Natural killer cell (primary cell): ENCODE data around the gene TRAPPC2L. TPM values are rescaled to one million over a fixed set of nuclear protein-coding genes. Genes with fewer than 3 reads are reported as not detected.

Experiments
- ATAC-seq, 3 donors: fragments of 150-1000 bp in 2 of 3; fragments of 200-7000 bp in 1 of 3; cut with Tn5 transposase; 1 replicate in 1 of 3; 2 replicates in 2 of 3; pipeline ENCODE4 v1.10.0; 2021; ENCODE audit warnings: mild to moderate bottlenecking in 2 of 3, moderate library complexity in 2 of 3
- DNase-seq, 2 donors: peaks; one replicate each; pipeline versions ENCODE4 v3.0.0 to v3.0.0-alpha.2; 2013 to 2021; ENCODE audit warnings: mixed read lengths in 1 of 2
- H3K27ac ChIP-seq: one replicate; pipeline ENCODE4 v1.5.1; 2013; ENCODE audit warnings: mild to moderate bottlenecking, low read length
- H3K27me3 ChIP-seq: one replicate; pipeline ENCODE4 v1.6.1; 2013; ENCODE audit warnings: low read length; ENCODE audit not compliant: control insufficient read depth, insufficient read depth
- H3K36me3 ChIP-seq: one replicate; pipeline ENCODE4 v1.6.1; 2013; ENCODE audit warnings: low read length; ENCODE audit not compliant: control insufficient read depth, insufficient read depth
- H3K4me1 ChIP-seq: one replicate; pipeline ENCODE4 v1.6.1; 2013; ENCODE audit warnings: low read length; ENCODE audit not compliant: control insufficient read depth, insufficient read depth
- H3K4me3 ChIP-seq: one replicate; pipeline ENCODE4 v1.5.1; 2013; ENCODE audit warnings: low read length
- H3K9me3 ChIP-seq: one replicate; pipeline ENCODE4 v1.6.1; 2013; ENCODE audit warnings: low read length; ENCODE audit not compliant: control insufficient read depth, insufficient read depth
- H3K27ac Mint-ChIP-seq, 2 donors: one replicate each; pipeline ENCODE4 v1.8.0; 2022; ENCODE audit warnings: mild to moderate bottlenecking in 2 of 2, mixed read lengths in 2 of 2, moderate library complexity in 1 of 2
- H3K27me3 Mint-ChIP-seq, 2 donors: one replicate each; pipeline ENCODE4 v1.8.0; 2022; ENCODE audit warnings: low read depth in 2 of 2, mixed read lengths in 2 of 2
- H3K36me3 Mint-ChIP-seq: one replicate; pipeline ENCODE4 v1.8.0; 2022; ENCODE audit warnings: mixed read lengths
- H3K4me1 Mint-ChIP-seq, 2 donors: one replicate each; pipeline ENCODE4 v1.8.0; 2022; ENCODE audit warnings: mixed read lengths in 2 of 2
- H3K4me3 Mint-ChIP-seq: one replicate; pipeline ENCODE4 v1.8.0; 2022; ENCODE audit warnings: mild to moderate bottlenecking, moderate library complexity, mixed read lengths
- H3K9me3 Mint-ChIP-seq, 2 donors: one replicate each; pipeline ENCODE4 v1.8.0; 2022; ENCODE audit warnings: mixed read lengths in 2 of 2
- WGBS: methylation state at CpG from one replicate; pipeline ENCODE4 v1.1.7; 2013; ENCODE audit warnings: missing lambda C conversion rate; ENCODE audit not compliant: insufficient coverage; 5-methylcytosine and 5-hydroxymethylcytosine counted together
- intact Hi-C: fragments of 100-400 bp; cut with micrococcal nuclease; formaldehyde crosslinking; loops from one replicate; pipeline ENCODE4 v1.14.2; 2022
- total RNA-seq, 4 donors: library from RNA; stranded (reverse); fragments of 120-200 nt in 1 of 4; gene quantifications; one replicate each; pipeline versions ENCODE4 v1.2.3 to v1.2.4, GENCODE V29; 2013 to 2022
- TF ChIP-seq, protein P1 (sequence below): fragments of 200-600 bp; IDR thresholded peaks from one replicate; pipeline ENCODE4 v1.8.0; 2022; ENCODE audit warnings: antibody characterized with exemption

TRAPPC2L gene
- total RNA-seq, 3 donors from 2014 or later (not counting 1 experiment from before 2014, with no cell fraction given): 31.9 to 39.0 (median 36.2) TPM

DNA sequence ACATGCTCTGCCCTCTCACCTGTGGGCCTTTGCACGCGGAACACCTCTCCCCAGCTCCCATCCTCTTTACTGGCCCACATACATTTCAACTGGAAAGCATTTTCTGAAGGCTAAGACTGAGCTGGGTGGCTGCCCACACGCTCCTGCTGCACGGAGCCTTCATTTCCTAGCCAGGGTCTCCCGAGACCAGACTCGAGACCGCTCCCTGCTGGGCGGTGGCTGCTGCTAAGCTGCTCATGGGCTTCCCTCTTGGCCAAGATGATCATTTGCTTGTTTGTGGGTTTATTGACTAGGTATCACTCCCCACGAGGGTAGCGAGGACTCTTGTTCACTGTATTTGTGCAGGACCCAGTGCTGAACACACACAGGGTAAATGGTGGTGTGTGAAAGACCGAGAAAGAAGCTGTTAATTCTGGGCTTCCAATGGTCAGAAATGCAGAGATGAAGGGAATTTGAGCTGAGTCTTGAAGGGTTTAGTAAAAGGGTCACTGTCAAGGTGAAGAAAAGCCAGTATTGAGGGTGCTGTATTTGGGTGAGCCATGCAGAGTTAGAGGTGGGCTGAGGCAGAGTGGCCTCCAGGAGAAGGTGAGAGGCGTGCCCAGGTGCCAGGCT is 907 bp downstream of the TRAPPC2L start:
- Mint-ChIP-seq H3K4me1 (peaks cover 18 to 27% of the 10 kb centered on the region in 2 donors), H3K27me3 (no peaks in the 10 kb centered on the region), H3K4me3 (peak overlapping the region; percentile 97), H3K9me3 (no peaks in the 10 kb centered on the region), H3K27ac (peak overlapping the region; percentile 91 to 93), H3K36me3 (no peaks in the 10 kb centered on the region)
- H3K4me1 ChIP-seq: peaks cover 43% of the 10 kb centered on the region
- DNase-seq (peak; percentile 54 to 85), ATAC-seq (peak; percentile 28 to 37 (median 36))
- no peak overlapping the region for H3K27ac ChIP-seq
- no peaks in the 10 kb centered on the region for H3K9me3 ChIP-seq
- H3K27me3 ChIP-seq: no peaks in the 10 kb centered on the region
- H3K4me3 ChIP-seq: peak overlapping the region; percentile 97
- 15% methylated on average over 12 of the region's 12 CpGs for WGBS
- peaks cover 22% of the 10 kb centered on the region for H3K36me3 ChIP-seq
- TF ChIP-seq, protein P1, sequence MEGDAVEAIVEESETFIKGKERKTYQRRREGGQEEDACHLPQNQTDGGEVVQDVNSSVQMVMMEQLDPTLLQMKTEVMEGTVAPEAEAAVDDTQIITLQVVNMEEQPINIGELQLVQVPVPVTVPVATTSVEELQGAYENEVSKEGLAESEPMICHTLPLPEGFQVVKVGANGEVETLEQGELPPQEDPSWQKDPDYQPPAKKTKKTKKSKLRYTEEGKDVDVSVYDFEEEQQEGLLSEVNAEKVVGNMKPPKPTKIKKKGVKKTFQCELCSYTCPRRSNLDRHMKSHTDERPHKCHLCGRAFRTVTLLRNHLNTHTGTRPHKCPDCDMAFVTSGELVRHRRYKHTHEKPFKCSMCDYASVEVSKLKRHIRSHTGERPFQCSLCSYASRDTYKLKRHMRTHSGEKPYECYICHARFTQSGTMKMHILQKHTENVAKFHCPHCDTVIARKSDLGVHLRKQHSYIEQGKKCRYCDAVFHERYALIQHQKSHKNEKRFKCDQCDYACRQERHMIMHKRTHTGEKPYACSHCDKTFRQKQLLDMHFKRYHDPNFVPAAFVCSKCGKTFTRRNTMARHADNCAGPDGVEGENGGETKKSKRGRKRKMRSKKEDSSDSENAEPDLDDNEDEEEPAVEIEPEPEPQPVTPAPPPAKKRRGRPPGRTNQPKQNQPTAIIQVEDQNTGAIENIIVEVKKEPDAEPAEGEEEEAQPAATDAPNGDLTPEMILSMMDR: peak; percentile 63
- intact Hi-C loops: loop anchor here (2.0 to 5.0 kb wide), 3 partner anchors 45 to 299 kb away; no protein-coding TSS in a partner anchor

DNA sequence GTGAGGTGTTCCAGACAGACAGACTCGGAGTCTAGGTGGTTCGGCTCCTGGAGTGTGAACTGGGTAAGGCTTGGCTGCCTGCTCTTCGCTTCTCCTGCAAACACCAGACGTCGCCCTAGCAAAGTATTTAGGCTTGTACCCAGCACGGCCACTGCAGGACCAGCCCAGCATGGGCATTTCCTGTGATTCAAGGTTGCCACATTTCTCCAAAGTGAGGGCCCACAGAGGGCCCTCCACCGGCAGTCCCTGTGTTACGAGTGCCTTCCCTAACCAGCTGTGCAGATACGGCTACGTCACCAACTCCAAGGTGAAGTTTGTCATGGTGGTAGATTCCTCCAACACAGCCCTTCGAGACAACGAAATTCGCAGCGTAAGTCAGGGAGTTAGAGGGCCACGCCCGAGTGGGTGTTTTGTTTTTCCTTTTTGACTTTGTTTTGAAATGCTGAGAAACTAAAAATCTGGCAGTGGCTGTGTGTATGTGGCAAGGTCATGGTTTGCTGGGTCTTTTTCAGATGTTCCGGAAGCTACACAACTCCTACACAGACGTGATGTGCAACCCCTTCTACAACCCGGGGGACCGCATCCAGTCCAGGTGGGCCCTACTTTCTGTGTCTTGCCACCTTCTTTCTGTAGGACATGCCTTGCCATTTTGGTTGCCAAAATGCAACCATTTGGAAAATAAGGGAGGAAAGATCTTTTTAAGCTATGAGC is 2.6 kb downstream of the TRAPPC2L start:
- H3K27me3 Mint-ChIP-seq: no peaks in the 10 kb centered on the region
- 94% methylated on average over 20 of the region's 20 CpGs for WGBS
- H3K36me3 Mint-ChIP-seq: no peaks in the 10 kb centered on the region
- H3K27me3 ChIP-seq: no peaks in the 10 kb centered on the region
- peaks cover 18 to 25% of the 10 kb centered on the region in 2 donors for H3K4me1 Mint-ChIP-seq
- H3K27ac Mint-ChIP-seq: no peak overlapping the region
- H3K9me3 ChIP-seq: no peaks in the 10 kb centered on the region
- intact Hi-C loops: loop anchor here (2.0 to 5.0 kb wide), 2 partner anchors 122 to 301 kb away; no protein-coding TSS in a partner anchor
- no peak overlapping the region for H3K27ac ChIP-seq
- H3K4me3 Mint-ChIP-seq: no peak overlapping the region
- no peak overlapping the region for H3K4me3 ChIP-seq
- H3K9me3 Mint-ChIP-seq: no peaks in the 10 kb centered on the region
- ATAC-seq: no peak
- H3K4me1 ChIP-seq: peaks cover 29% of the 10 kb centered on the region
- TF ChIP-seq, protein P1: no peak
- no peak for DNase-seq
- H3K36me3 ChIP-seq: peaks cover 22% of the 10 kb centered on the region

DNA sequence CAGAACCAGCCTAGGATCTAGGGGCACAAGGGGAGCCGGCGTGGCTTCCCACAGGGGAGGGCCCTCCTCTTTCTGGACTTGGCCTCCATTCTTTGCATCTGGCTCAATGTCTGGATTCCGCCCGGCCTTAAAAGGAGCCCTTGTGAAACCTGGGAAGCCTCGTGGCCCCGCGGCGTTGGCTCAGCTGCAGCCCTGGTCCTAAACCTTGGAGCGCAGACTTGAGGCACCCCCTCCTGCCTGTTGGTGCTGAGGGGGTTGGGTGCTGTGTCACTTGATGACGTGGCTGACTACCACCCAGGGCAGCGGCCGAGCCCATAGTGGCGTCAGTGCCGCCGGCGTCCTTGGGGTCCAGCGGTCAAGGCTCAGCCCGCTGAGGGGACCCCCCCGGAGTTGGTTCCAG is 4.4 kb downstream of the TRAPPC2L start:
- intact Hi-C loops: no loop called here
- no peak for DNase-seq
- no peak overlapping the region for H3K27ac Mint-ChIP-seq
- WGBS: 97% methylated on average over 19 of the region's 19 CpGs
- Histone ChIP-seq H3K4me1 (peaks cover 11% of the 10 kb centered on the region), H3K4me3 (no peak overlapping the region), H3K27ac (no peak overlapping the region), H3K9me3 (no peaks in the 10 kb centered on the region), H3K36me3 (peaks cover 22% of the 10 kb centered on the region), H3K27me3 (no peaks in the 10 kb centered on the region)
- H3K27me3 Mint-ChIP-seq: no peaks in the 10 kb centered on the region
- H3K36me3 Mint-ChIP-seq: no peaks in the 10 kb centered on the region
- TF ChIP-seq, protein P1: no peak
- no peak for ATAC-seq
- H3K4me3 Mint-ChIP-seq: no peak overlapping the region
- H3K9me3 Mint-ChIP-seq: no peaks in the 10 kb centered on the region
- peaks cover 11 to 15% of the 10 kb centered on the region in 2 donors for H3K4me1 Mint-ChIP-seq
